Tongue (tissue), 2 donors: Measurements from ENCODE around the gene PHAF1. TPM values are rescaled to one million over a fixed set of nuclear protein-coding genes. Genes with fewer than 3 reads are reported as not detected.
"Not testable (repeated sequence)": the region's sequence is repeated elsewhere in the genome, so short reads cannot be mapped to it uniquely, and the experiment has no call there.

Source experiments
- DNase-seq: peaks from one replicate; pipeline ENCODE4 v3.0.0-alpha.2; 2015
- total RNA-seq: library from RNA; depleted of rRNA; stranded (reverse); fragments of >200 nt; gene quantifications from one replicate; pipeline ENCODE4 v1.2.3, GENCODE V29; 2014

The PHAF1 gene
- total RNA-seq, 1 donor from 2014 or later, result 16.3 TPM

DNA sequence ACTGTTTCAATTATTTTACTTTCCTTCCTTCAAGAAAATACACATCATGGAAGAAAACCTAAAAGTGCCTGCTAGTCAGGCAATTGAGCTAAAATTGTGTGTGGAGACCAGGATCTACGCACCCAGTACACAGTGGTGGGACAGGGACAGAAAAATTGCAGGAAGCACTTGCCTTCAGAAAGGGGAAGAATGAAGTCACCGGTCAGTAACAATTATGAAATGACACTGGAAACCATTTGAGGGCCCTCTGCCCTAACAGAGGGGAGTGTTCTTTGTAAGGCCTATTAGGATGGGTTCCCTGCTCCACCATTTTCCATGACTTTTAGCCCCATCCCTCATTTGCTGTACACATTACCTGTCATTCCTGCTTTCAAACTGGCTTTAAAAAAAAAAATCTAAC is 4.5 kb upstream of the PHAF1 start:
- no peak for DNase-seq

DNA sequence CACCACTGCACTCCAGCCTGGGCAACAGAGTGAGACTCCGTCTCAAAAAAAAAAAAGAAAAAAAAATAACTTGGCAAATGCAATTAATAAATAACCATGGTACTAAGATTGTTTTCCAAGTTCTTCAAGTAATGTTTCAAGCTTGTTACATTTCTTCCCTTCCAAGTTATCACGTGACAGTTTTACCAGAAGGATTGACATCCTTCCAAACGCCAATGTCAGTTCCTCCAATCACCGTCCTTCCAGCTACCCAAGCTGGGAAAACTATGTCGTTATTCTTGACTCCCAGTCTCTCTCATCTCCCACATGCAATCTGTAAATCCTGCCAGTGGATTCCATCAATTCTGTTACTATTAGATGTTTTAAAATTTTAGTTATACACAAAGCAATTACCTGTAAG is 3.9 kb upstream of the PHAF1 start:
- no peak for DNase-seq

DNA sequence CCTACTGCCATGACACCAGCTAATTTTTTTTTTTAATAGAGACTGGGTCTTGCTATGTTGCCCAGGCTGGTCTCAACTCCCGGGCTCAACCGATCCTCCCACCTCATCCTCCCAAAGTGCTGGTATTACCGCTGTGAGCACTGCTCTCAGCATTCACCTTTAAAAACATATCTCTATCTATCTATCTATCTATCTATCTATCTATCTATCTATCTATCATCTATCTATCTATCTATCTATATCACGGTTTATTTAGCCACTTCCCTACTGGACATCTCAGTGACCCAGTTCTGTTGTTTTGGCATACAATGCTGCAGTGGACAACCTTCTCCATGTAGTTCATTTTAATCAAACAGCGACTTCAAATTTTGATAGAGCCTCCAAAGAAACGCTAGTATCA is 1.3 kb upstream of the PHAF1 start:
- DNase-seq, result no peak

DNA sequence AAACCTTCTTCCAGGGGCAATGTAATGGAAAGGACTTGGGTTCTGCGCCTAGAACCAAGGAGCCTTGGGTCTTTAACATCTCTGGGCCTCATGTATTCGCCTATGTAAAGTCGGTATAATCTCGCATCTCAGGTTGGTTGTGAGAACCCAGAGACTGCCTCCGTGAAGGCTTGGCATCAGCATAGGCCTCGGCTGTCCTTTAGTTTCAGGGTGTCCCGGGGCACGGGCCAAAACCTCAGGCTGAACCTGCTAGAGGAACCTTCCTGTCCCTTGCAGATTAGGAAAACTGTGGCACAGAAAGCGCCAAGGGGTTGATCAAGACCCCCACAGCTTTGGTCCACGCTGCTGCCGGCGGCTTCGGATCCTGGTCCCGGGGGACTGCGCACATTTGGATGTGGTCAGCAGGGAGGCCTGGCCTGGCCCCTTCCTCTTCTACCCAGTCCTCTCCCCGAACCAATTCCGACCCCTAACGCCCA is 772 bp upstream of the PHAF1 start:
- DNase-seq, result no peak

DNA sequence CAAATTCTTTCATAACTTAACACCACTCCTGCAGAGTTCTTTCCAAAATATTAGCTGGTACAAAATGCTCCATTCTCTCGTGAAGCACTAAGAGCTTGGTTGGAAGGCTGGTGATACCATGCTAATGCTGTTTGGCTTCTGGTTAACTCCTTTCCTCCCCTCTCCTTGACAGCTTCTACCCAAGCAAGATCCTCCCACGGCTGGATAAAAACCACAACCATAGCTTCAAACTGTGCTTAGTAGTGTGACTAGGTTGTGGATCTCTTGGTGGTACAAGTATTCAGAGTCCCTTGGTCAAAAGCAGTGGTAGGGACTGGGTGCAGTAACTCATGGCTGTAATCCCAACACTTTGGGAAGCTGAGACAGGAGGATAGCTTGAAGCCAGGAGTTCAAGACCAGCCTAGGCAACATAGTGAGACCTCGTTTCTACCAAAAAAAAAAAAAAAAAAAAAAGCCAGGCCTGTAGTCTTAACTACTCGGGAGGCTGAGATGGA is 2.3 kb downstream of the PHAF1 start:
- no peak for DNase-seq

DNA sequence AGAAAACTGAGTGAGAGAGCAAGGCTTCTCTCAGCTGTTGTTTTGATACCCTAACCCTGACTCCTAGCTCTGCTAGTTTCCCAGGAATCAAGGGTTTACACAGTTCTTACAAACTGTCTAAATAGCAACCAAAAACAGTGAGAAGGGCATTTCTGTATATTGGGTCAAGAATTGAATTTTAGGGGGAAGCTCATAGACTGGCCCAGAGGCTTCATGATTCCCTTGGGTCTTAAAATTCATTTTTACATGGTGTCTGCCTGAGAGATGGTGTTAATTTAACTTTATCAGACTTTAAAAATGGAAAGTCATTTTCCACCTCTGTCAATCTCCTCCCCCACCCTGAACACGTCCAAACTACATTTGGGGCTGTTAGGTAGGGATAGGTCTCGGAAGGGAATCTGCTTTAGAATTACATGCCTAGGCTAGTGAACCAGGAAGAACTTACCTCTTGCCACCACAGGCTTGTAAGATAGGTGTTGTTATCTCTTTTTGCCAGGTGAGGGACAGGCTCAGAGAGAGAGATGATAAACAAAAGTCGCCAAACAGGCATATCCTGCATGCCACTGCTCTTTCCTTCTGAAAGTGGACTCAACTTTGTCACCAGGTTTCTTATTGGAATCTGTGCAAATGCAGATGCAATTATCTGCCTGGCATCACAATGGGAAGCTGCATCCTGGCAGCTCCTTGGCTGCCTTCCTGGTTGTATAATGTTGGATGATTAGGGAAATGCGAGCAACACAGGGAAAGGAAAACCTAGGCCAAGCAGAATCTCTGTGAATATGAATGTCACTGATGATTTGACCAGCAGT is 3.1 kb downstream of the PHAF1 start:
- DNase-seq, result no peak

DNA sequence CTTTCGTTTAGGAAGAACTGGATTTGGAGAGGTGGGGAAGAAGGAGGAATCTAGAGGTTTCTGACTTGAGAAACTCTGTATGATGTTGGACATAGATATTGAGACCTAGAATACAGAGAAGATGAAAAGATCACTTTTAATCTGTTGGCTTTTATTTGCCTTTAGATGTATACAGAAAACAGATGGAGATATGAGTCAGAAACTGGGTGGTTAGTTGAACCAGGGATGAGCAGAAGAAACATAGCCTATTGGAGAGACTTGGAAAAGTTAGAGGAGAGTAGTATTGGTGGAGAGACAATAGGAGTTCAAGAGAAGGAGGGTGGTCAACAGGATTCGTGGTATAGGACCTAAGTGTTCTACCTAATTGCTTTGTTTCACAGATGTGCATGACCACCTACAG is 5.1 kb downstream of the PHAF1 start:
- DNase-seq, result no peak

DNA sequence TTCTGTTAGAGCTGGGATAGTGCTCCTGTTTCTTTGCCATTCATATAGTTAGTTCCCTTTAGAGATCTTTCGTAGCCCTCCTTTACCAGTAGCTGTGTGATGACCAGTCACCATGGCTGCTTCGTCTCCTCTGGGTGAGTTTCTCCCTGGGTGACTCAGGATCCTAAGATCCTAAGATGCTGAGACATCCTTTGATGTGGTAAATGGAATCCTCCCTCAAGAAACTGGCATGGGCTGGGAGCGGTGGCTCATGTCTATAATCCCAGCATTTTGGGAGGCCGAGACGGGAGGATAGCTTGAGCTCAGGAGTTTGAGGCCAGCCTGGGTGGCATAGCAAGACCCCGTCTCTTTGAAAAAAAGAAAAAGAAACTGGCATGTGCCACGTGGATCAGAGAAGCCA is 5.9 kb downstream of the PHAF1 start:
- no peak for DNase-seq

DNA sequence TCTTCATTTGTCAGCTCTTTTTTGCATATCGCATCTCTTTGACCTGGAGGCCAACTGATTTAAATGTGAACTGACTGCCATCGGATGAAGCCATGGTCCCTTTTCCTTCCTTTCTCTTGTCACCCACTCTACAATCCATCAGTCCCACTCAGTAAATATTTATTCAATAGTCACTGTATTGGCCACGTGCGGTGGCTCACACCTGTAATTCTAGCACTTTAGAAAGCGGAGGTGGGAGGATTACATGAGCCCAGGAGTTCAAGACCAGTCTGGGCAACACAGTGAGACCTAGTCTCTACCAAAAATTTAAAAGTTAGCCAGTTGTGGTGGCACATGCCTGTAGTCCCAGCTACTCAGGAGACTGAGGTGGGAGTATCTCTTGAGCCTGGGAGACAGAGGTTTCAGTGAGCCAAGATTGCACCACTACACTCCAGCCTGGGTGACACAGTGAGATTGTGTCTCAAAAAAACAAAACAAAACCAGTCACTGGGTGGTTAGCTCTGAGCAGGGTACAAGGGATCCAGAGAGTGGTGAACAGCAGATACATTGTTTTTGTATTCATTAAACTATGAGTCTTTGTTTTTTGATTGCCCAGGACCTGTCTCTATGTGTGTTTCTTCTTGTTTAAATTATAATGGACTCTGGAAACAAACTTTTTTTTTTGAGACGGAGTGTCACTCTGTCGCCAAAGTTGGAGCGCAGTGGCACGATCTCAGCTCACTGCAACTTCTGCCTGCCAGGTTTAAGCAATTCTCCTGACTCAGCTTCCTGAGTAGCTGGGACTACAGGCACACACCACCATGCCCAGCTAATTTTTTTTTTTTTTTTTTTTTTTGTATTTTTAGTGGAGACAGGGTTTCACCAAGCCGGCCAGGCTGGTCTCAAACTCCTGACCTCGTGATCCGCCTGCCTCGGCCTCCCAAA is 6.9 kb downstream of the PHAF1 start:
- no peak for DNase-seq

DNA sequence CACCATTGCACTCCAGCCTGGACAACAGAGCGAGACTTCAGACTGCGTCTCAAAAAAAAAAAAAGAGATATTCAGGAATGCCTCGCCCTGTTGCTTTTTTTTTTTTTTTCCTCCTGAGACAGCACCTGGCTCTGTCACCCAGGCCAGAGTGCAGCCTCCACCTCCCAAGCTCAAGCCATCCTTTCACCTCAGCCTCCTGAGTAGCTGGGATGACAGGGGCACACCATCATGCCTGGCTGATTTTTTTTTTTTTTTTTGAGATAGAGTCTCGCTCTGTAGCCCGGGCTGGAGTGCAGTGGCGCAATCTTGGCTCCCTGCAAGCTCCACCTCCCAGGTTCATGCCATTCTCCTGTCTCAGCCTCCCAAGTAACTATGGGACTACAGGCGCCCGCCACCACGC is 8.0 kb downstream of the PHAF1 start:
- no peak for DNase-seq

DNA sequence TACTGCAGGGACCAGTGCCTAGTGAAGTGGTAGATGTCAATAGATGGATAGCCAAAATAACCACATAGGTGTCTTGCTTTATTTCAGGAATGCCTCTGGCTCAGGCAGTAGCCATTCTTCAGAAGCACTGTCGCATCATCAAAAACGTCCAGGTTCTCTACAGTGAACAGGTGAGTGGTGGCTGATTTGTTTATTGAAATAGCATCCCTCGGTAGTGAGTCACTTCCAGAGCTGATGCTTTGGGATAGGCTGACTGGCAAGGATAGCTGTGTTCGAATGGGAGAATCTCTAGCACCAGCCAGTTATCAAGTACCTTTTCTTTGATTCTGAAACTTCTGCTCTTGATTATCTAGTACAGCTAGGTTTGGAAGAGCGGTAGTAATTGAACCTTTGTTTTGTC is 10.3 kb downstream of the PHAF1 start:
- no peak for DNase-seq

DNA sequence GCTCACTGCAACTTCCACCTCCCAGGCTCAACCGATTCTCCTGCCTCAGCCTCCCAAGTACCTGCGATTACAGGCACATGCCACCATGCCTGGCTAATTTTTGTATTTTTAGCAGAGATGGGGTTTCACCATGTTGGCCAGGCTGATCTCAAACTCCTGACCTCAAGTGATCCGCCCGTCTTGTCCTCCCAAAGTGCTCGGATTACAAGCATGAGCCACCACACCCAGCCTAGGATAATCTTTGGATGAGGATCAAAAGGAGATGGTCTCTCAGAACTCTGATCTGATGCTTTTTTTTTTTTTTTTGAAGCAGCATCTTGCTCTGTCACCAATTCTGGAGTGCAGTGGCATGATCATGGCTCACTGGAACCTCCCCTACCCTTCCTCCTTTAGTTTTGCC is 13.1 kb downstream of the PHAF1 start:
- DNase-seq, result not testable (repeated sequence)

DNA sequence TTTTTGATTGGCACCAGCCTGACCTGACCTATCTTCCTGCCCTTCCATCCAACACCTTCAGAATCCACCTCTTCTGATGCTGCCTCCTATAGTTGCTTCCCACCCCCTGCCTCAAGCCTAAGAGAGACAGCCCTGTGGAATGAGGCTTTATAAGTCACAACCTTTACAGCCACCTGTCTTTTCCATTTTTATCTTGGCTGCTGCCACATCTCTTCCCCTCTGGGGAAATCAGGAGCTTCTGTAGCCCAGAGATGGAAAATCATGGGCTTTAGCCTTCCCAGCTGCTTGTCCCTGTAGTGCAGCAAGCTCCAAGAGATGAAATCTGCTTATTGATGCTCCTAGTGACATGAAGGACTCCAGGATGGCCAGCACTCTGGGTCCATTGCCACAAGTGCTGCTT is 18.7 kb downstream of the PHAF1 start:
- no peak for DNase-seq

DNA sequence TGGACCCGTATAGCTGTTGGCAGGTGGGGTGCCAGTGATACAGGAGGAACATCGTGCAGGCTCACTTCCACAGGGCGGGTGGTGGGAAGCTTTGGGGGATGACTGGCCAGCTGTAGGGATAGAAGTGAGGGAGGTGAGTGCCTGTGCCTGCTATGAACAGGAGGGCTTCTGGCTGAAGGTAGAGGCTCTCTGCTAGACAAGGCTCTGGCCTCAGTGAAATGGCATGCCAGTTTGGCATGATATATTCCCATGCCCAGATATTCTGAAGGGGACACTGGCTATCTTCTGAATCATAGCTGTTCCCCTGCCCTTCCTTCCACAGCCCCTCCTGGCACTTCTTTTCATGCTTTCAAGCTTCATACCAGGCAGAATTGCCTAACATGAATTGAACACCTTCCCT is 19.1 kb downstream of the PHAF1 start:
- no peak for DNase-seq

DNA sequence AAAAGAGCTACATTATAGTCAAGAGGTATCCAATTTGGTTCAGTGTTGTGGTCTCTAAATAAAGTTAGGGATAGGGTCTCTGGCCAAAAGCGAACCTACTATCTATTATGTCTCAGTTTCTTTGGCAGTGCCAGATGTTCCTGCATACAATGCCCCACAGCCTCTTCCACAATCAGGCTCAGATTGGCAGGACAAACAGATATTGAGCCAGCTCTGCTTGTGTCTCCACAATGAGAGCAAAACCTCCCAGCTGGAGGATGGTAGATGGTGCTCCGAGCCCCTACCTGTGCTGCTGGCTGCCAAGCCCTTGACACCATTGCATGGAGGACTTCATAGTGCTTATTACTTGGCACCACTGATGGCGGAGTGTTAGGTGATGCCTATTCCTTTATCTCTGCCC is 19.7 kb downstream of the PHAF1 start:
- no peak for DNase-seq

DNA sequence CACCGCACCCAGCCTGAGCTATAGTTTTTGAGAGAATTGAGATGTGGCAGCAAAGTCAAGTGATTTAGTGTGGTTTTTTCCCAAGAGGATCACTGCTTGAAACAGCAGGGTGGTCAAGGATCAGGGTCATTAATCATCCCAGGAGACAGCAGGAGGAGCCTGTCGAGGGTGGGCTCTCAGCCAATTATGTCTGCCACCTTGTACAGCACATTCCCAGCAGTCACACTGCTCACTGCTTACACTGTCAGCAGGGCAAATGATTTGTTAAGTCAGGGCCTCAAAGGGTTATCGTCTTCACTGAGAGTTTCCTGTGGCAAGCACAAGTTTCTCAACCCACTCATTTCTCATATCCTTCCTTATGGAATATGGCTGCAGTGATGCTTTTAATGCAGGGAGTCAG is 27.9 kb downstream of the PHAF1 start:
- no peak for DNase-seq

DNA sequence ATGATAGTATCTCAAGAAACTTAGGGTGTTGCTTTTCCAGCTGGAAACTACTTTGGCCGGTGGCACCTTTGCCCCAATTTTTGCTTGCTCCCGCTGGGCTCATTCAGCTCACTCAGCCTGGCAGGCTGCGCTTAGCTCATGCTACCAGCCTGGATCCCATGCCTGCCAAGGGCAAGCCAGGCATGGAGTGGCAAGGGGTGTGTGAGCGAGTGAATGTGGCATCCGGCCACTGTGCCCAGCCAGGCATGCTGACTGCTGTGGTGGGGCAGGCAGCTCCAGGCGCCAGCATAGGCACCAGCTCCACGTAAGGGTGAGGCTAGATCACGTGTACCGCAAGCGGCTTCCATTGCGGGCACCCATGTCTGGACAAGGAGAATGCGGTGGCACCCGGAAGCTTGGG is 31.6 kb downstream of the PHAF1 start:
- DNase-seq, result no peak

DNA sequence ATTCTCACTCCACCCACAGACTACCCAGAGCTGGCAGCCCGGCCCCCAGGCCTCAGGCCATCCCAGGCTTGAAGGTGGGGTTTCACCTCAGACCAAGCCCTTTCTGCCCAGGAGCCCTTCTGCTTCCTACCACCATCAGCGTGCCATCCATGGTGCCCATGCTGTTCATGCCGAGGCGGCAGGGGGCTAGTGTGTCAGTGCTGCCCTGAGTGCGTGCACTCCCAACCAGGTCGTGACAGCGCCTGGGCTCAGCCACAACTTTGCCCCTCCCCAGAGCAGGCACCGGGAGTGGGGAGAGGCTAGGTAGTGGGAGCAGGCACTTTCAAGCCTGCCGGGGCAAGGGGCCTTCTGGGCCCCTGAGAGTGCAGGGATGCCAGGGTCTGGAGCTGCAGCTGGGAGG is 32.6 kb downstream of the PHAF1 start:
- DNase-seq, result no peak

DNA sequence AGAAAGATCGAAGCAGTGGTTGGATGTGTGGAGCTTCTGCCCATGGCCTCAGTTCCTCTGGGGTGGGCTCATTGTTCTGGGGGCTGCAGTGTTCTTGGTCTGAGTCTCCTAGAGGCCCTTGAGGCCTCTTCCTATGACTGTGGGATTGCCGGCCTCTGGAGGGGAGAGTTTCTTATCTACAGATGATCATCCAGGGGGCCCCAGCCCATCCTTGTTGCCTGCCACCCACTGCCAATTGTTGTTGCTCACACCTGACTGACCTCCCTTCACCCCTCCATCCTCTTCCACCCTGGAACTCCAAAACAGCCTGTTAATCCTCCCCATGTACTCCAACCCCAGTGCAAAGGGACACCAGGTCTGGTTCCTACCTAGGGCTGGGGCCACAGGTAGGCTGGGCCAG is 35.2 kb downstream of the PHAF1 start:
- no peak for DNase-seq

DNA sequence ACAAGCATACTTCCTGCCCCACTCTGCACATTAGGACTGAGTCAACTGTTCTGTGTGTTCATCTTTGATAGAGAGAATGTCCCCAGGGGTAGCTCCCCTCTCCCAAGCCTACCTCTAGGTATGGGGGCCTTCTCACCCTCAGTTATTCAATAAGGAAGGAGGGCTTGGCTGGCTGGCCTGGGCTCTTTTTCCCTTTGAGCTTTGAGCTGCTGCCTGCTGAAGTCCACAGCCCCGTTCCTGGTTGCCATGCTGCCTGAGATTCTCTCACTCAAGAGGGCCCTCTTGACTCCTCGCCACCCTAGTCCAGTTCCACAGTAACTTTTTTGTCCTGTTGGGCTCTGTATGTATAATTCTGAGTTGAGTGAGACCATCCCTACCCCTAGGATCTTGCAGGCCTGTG is 36.0 kb downstream of the PHAF1 start:
- DNase-seq, result no peak

DNA sequence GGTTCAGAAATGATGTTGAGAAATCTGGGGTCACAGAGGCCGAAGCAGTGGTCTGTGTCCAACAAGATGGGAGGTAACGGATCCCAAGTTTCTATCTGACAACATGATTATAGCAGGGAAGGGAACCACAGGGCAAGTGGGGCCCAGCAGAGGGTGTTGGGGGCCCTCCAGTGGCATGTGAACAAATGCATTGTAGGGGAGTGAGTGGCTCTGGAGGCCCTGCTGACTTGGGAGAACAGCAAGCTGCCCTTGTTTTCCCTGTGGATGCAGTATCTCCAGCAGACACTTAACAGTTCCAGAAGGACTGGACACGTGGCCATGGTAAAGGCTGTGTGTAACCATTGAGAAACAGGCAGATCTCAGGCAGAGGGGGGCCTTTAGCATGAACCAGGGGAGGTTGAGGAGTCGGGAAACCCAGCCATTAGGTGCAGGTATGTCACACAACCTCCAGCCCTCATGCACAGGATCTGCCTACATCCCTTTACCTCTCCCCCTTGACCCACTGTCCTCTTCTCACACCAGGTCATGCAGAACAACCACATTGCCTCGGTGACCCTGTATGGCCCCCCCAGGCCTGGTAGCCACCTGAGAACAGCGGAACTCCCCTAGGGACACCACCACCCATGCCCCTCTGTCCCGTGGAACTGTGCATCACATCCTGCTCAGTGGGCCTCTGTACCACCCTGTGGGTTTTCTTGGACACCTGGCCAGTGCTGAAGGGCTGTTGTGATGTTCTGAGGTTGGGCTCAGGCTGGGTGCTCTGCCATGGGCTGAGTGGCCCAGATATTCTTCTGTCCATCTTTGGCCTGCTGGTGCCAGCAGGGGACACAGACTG is 37.0 kb downstream of the PHAF1 start:
- DNase-seq, result no peak

DNA sequence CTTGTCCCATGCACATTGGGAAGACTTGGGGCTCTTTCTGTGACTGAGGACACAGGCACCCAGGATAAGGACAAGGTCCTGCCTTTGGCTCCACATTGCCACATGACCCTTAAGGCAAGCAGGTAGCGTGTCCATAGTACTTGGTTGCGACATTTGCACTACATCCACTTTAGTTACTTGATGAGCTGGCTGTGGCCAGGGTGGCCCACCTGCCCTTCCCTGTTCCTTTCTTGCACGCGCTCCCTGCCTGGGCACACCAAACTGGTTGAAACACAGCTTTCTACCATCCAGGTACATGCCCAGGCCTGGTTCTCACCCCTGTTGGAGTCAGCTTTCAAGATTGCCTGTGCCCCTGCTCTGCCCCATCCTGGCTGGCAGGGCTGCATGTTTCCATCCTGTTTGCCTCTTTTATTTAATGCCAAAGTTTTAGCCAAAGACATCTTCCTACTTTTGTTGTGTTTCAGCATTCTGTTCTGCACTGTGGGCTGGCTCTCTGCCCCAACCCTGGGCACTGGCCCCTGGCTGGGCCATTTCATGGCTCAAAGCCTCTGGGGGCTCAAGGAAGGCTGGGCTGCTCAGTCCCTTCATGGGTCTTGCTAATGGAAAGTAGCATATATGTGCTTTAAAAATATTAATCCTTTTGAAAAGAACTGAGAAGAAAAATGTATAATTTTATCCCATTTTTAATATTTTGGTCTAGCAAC is 37.8 kb downstream of the PHAF1 start:
- no peak for DNase-seq
